NCI-H1436 treated with DMSO at 0.1 percent for 48 hours (cell line): ENCODE data around the gene KLHL5.

Experiments
- DNase-seq: peaks from one replicate; lab custom pipeline; 2025; lab: John Stamatoyannopoulos, UW

The KLHL5 gene

GRCh38 chr4:39044364-39044955 is 17.6 kb upstream of the KLHL5 start:
- DNase-seq: no peak

GRCh38 chr4:39044956-39045826 is 16.8 kb upstream of the KLHL5 start:
- DNase-seq: no peak

GRCh38 chr4:39045827-39046221 is 16.2 kb upstream of the KLHL5 start:
- DNase-seq: no peak

- no peak for DNase-seq
These were observed 15.8 kb upstream of the KLHL5 start for GRCh38 chr4:39046249-39046648.

- no peak for DNase-seq
These were observed 14.4 kb upstream of the KLHL5 start for GRCh38 chr4:39047681-39048080.

GRCh38 chr4:39048311-39048710 is 13.7 kb upstream of the KLHL5 start:
- no peak for DNase-seq

- no peak for DNase-seq
These were observed 11.4 kb upstream of the KLHL5 start for GRCh38 chr4:39050590-39050989.

- DNase-seq: no peak
These were observed 10.5 kb upstream of the KLHL5 start for GRCh38 chr4:39051492-39051891.

GRCh38 chr4:39053983-39054382 is 8.0 kb upstream of the KLHL5 start:
- DNase-seq: no peak

- no peak for DNase-seq
These were observed 7.5 kb upstream of the KLHL5 start for GRCh38 chr4:39054497-39054896.

GRCh38 chr4:39056023-39056422 is 6.0 kb upstream of the KLHL5 start:
- no peak for DNase-seq

GRCh38 chr4:39061457-39061856 is 575 bp upstream of the KLHL5 start:
- DNase-seq: no peak

GRCh38 chr4:39062770-39063097 is 702 bp downstream of the KLHL5 start:
- no peak for DNase-seq

GRCh38 chr4:39063430-39063829 is 1.4 kb downstream of the KLHL5 start:
- DNase-seq: no peak

- DNase-seq: no peak
These were observed 4.3 kb downstream of the KLHL5 start for GRCh38 chr4:39066371-39066770.

GRCh38 chr4:39067031-39067430 is 5.0 kb downstream of the KLHL5 start:
- no peak for DNase-seq

GRCh38 chr4:39067451-39067850 is 5.4 kb downstream of the KLHL5 start:
- DNase-seq: no peak

GRCh38 chr4:39068907-39069306 is 6.9 kb downstream of the KLHL5 start:
- DNase-seq: no peak

GRCh38 chr4:39078829-39079228 is 16.8 kb downstream of the KLHL5 start:
- no peak for DNase-seq

- no peak for DNase-seq
These were observed 21.1 kb downstream of the KLHL5 start for GRCh38 chr4:39083164-39083563.

- DNase-seq: no peak
These were observed 23.9 kb downstream of the KLHL5 start for GRCh38 chr4:39085891-39086290.

- no peak for DNase-seq
These were observed 34.8 kb downstream of the KLHL5 start for GRCh38 chr4:39096847-39097246.

GRCh38 chr4:39097290-39097689 is 35.3 kb downstream of the KLHL5 start:
- no peak for DNase-seq

- DNase-seq: no peak
These were observed 40.3 kb downstream of the KLHL5 start for GRCh38 chr4:39102297-39102696.
